HG03097 (cell line): Measurements from ENCODE around the gene RBP5.

Experiments
- ATAC-seq: cut with Tn5 transposase; IDR thresholded peaks from one replicate; pipeline ENCODE4 v1.9.1; 2021; ENCODE audit not compliant: unreplicated experiment, low FRiP score

The RBP5 gene

GRCh38 chr12:7103837-7104584 lies 24.7 kb downstream of the RBP5 start:
- no peak for ATAC-seq

- ATAC-seq: no peak
Observed at GRCh38 chr12:7102582-7102981, 26.1 kb downstream of the RBP5 start.

GRCh38 chr12:7101694-7102131 lies 27.0 kb downstream of the RBP5 start:
- ATAC-seq: no peak

GRCh38 chr12:7101047-7101693 lies 27.5 kb downstream of the RBP5 start:
- no peak for ATAC-seq

GRCh38 chr12:7100239-7100638 lies 28.4 kb downstream of the RBP5 start:
- ATAC-seq: no peak

GRCh38 chr12:7099290-7099996 lies 29.2 kb downstream of the RBP5 start:
- no peak for ATAC-seq

- no peak for ATAC-seq
Observed at GRCh38 chr12:7096979-7097378, 31.7 kb downstream of the RBP5 start.

GRCh38 chr12:7096006-7096932 lies 32.4 kb downstream of the RBP5 start:
- ATAC-seq: no peak

GRCh38 chr12:7093892-7094291 lies 34.8 kb downstream of the RBP5 start:
- no peak for ATAC-seq

GRCh38 chr12:7093486-7093885 lies 35.2 kb downstream of the RBP5 start:
- ATAC-seq: no peak

GRCh38 chr12:7092986-7093460 lies 35.7 kb downstream of the RBP5 start:
- no peak for ATAC-seq

GRCh38 chr12:7092229-7092985 lies 36.3 kb downstream of the RBP5 start, which contains the start of gene C1R:
Gene C1R, minus strand, starts transcription at chr12:7092445. Its CDS starts 57 bp downstream, at chr12:7092388.
- no peak for ATAC-seq

- ATAC-seq: no peak
Observed at GRCh38 chr12:7091660-7092228, 36.9 kb downstream of the RBP5 start.

GRCh38 chr12:7091171-7091570 lies 37.5 kb downstream of the RBP5 start:
- ATAC-seq: no peak

- ATAC-seq: no peak
Observed at GRCh38 chr12:7090222-7090998, 38.3 kb downstream of the RBP5 start.

- no peak for ATAC-seq
Observed at GRCh38 chr12:7089196-7089871, 39.4 kb downstream of the RBP5 start.

- ATAC-seq: no peak
Observed at GRCh38 chr12:7083125-7083524, 45.6 kb downstream of the RBP5 start.

GRCh38 chr12:7081037-7081436 lies 47.7 kb downstream of the RBP5 start:
- ATAC-seq: no peak
